Measurements from ENCODE around the gene SV2B.
"Not testable (repeated sequence)": the region's sequence is repeated elsewhere in the genome, so short reads cannot be mapped to it uniquely, and the experiment has no call there.

The SV2B gene

DNA sequence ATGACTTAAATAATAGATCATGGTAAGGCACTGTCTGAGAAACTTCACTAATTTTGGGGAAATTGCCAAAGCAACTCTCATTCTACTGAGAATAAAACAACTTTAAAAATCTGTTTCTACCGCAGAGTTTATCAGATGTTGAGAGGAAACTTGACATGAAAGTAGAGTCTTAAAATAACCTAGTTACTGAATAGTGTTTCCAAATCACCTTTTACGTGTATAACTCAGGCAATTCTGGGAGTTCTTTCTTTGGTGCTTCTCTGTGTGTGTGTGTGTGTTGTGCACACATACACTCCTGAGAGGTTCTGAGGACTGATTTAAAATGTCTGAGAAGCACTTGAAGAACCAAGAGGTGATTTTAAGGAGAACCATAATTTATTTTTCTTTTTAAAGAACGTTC, 236.6 kb downstream of the SV2B start:
- DNase-seq: no peak

DNA sequence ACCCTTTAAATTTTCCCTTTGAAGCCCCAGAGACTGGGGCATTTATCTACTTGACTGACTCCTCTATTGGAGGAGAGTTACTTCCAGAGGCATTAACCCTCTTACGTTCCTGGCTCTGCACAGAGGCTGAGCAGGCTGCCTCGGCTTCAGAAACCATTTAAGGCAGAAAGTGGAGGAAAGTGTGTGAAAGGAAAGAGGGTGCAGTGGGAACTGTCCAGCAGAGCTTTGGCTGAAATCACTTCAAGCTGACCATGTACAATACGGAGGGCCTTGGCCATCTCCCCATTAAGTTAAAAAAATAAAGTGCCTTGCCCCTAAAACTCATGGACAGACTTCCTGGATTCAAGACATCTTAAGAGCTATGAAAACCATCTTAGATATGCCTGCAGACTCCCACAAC, 238.7 kb downstream of the SV2B start:
- no peak for DNase-seq

DNA sequence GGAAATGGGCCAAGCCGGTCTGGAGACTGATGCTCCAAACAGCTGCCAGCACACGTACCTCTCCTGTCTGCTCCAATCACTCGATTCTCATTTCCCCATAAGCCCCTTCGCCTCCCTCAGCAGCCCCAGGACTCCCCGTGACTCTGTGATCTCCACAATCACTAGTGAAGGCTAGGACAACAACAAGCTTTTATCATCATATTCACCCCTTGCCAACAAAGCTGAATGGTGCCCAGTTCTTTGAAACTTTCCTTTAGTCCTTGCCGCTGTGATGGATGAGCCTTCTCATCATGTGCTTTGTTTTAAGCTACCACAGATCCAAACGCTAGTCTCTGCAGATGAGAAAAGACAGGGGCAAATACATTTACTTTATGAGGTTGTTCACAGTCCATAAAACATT, 242.0 kb downstream of the SV2B start:
- DNase-seq: no peak

DNA sequence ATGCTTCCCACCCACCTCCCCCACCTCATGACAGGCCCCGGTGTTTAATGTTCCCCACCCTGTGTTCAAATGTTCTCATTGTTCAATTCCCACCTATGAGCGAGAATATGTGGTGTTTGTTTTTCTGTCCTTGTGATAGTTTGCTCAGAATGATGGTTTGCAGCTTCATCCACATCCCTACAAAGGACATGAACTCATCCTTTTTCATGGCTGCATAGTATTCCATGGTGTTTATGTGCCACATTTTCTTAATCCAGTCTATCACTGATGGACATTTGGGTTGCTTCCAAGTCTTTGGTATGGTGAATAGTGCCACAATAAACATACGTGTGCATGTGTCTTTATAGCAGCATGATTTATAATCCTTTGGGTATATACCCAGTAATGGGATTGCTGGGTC, 244.9 kb downstream of the SV2B start:
- DNase-seq: not testable (repeated sequence)

DNA sequence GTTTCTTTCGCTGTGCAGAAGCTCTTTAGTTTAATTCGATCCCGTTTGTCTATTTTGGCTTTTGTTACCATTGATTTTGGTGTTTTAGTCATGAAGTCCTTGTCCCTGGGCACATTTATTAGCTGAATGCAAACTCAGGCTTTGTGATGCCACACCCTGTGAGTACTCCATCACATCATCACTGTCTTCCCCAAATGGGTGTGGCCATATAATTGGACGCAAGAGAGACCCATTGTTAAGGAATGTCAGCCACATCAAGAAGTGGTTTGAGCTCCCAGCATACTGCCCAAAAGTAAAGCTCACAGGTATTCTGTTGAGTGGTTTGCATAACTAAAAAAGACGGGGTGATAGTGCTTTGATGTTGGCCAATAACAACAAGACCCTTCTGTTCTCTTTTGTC, 245.7 kb downstream of the SV2B start:
- DNase-seq: no peak

DNA sequence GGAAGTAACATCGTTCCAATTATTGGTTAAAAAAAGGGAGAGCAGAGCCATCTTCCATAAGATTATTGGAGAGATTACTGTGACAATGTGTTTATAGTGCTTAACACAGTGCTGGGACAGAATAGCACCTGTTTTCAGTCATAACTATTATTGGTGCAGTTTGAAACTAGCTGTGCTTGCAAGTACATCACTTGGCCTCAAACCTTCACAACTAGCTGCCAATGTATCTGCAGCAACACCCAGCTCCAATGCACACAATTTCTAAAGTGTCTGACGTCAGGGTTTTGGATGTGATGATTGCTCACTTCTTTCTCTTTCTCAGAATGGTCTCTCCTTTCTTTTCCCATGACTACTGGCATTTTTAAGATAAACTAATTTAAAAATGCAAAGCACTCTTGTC, 246.2 kb downstream of the SV2B start:
- no peak for DNase-seq

DNA sequence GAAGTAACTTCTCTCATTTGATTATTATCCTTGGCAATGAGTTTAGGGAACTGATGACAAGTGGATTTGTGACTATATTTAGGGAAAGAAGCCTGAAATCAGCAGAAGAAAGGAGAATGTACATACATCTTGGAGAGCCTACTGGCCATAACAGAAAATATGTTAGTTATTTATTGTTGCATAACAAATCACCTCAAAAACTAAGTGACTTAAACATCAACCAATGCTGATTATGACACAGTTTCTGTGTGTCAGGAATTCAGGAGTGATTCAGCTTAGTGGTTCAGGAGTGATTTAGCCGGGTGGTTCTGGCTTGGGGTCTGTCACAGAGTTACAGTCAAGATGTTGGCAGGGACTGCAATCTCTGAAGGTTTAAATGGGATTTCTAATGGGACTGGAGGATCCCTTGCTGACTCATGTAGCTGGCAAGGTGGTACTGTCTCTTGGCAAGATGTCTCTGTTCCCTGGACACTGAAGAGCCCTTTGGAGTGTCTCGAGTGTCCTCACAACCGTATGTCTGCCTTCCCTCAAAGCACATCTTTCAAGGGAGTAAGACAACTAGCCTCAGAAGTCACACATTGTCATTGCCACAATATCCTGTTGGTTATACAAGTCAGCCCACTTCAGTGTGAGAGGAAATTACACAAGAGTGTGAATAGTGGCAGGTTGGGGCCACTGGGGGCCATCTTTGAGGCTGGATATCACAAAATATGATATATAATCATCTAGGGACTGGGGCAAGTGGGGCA, 248.9 kb downstream of the SV2B start:
- no peak for DNase-seq

All from DMS79 treated with DMSO at 0.1 percent for 48 hours (cell line).